Ammon's horn (tissue), 1 donor: ENCODE results near the gene SLC22A12.
"Not testable (repeated sequence)": the region's sequence is repeated elsewhere in the genome, so short reads cannot be mapped to it uniquely, and the experiment has no call there.

Experiments
- DNase-seq: peaks from one replicate; pipeline ENCODE4 v3.0.0-alpha.2; 2016; ENCODE audit warnings: low spot score

Gene SLC22A12

DNA sequence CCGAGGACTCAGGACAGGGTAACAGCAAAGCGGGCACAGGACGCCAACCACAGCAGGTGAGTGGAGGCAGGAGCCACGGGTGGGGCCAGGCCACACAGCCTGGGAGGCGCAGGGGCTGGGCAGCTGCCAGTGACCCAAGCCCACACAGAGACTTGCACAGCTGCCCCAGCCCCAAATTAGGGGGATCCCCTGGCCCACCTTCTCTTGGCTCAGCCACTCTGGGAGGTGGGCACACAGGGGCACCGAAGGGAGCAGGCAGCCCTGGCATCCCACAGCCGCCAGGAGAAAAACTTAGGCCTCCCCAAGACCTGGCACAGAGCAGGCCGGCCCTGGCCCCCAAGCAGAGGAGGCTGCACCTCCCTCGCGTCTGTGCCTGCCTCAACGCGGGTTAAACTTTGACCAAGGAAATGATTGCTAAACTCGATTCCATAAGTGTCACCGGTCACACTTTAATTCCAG is at the start of gene SLC22A12:
Gene SLC22A12 (plus strand): TSS at position 458 of the 459 bp plus-strand sequence. CDS start 337 bp downstream, outside the sequence.
- no peak for DNase-seq

DNA sequence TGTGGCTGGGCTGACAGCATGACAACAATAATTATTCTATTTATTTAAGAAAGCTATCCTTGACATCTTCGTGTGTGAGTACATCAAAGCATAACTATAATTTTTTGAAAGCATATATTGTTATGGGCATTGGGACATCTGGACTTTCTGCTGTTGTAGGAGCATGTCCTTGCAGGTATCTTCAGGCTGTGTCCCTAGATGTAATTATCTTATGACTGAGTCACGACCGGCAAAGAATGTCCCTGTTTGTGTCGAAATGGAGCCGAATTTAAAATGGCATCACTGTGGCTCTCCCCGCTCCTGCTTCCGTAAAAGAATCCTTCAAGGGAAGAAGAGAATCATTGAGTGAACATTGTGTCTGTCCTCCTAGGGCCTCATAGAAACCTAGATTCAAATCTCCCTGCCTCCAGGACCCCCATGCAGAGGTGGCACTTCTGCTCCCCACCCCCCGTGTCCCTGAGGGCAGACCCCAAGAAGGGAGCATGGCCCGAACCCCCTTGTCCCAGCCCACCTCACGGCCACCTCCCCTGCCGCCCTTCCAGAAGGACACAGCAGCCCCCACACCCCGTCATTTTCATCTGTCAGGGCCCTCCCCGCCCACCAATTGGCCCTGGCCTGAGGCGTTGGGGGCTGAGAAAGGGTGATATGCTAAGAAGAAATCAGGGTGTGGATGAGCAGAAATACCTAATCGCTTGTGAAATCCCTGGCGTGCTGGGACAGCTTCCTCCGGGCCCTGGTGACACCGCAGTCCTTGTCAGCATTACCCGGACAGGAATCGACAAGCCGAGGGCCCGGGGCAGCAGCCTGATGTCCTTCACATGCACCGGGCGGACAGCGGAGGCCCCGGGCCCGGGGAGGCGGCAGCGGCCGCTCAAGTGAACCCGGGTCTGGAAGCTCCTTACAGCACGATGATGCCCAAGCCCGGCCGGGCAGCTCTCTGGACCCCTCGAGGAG is 48.6 kb upstream of the SLC22A12 start:
- no peak for DNase-seq

DNA sequence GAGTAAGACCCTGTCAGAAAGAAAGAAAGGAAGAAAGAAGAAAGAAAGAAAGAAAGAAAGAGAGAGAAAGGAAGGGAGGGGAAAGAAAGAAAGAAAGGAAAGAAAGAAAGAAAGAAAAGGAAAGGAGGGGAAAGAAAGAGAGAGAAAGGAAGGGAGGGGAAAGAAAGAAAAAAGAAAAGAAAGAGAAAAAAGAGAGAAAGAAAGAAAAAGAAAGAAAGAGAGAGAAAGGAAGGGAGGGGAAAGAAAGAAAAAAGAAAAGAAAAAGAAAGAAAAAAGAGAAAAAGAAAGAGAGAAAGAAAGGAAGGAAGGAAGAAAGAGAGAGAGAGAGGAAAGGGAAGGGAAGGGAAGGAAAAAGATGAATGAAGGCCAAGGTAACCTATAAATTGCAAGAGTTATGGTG is 47.2 kb upstream of the SLC22A12 start:
- DNase-seq, result no peak

DNA sequence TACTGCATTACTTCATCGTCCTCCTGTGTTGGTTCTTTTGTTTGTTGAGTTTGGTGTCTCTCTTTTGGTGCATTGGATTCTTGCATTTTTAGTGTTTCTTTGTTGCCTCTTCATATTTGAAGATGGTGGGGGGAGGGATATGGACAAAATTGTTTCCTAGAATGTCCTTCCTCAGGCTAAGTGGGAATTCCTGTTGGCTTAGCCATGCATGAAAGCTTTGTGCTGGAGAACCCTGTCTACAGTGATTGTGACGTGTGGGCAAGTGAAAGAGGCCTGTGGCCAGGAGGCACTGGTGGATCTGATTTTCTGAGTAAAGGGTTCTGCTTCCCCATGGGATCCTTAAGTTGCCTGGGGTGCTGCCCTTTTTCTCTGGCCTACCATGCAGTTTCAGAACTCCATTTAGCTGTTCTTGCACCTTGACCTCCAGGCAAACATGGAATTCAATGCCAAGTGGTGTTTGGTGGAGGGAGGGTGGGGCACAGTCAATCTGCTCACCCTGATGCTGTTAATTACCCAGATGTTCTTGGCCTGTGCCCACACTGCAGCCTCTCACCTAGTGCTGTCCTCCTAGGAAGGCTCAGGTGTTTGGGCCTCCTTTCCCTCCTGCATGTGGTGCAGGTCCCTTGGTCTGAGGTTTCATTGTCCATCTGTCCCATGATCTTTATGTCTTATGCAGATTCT is 46.3 kb upstream of the SLC22A12 start:
- no peak for DNase-seq

DNA sequence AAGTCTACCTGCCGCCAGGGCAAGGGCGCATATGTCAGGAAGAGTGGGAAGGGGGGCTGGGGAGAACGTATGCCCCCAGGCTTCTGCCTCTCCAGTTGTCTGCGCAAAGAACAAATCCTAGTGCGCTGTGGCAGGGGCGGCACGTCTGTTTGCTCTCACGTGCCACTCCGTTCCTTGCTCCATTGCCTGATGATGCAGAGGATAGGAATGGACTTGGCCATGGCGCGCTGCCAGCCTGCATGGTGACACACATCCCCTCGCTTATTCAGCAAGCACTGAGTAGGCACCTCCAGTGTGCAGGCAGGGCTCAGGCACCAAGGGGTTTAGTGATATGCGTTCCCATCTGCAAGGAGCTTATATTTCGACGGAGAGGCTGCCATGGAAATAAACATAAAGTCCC is 45.4 kb upstream of the SLC22A12 start:
- no peak for DNase-seq

DNA sequence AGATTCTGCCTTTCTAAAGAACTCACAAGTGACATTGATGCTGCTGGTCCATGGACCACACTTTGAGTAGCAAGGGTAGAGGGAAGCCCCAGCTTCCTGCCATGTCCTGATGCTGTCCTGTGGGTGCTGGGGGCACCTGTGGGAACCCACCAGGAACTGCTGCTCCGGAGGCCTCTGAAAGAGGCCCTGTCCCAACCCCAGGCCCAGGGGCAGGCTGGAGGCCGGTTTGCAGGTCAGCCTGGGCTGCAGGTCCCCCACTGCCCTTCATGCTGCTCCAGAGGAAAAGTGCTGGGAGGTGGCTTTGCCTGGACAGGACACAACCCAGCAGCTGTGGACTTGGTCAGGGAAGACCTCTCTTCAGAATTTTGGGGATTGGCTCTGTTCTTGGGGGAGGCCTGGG is 44.8 kb upstream of the SLC22A12 start:
- DNase-seq, result no peak

DNA sequence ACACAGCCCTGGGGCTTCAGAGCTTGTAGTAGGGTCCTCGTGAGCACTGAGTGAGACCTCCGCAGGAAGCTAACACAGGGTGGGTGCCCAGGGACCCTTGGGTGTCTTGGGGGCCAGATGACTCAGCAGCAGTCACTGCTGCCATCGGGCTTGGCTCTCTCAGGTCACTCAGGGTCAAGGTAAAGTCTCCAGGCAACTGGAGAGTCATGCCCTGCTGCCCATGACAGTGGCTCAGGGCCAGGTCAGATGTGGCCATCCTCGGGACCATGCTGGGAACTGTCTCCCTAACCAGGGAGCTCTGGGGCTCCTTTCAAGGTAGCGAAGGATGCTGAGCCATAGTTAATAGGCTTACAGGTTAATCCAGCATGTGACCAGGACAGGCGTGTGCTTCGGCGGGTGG is 44.4 kb upstream of the SLC22A12 start:
- no peak for DNase-seq

DNA sequence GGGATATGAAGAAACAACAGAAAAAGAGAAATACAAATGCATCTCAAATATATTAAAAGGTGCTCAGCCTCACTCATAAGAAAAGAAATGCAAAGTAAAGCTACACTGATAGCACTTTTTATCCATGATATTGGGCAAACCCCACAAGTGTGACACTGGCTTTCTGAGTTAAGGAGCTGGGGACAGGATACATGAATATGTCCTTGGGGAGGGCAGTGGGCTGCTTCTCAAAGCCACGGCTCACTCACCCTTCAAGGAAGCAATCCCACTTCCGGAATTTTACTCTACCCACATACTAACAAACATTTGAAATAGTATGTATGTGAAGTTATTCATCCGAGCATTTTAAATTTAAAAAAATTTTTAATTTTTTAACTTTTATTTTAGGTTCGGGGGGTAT is 41.1 kb upstream of the SLC22A12 start:
- DNase-seq, result no peak

DNA sequence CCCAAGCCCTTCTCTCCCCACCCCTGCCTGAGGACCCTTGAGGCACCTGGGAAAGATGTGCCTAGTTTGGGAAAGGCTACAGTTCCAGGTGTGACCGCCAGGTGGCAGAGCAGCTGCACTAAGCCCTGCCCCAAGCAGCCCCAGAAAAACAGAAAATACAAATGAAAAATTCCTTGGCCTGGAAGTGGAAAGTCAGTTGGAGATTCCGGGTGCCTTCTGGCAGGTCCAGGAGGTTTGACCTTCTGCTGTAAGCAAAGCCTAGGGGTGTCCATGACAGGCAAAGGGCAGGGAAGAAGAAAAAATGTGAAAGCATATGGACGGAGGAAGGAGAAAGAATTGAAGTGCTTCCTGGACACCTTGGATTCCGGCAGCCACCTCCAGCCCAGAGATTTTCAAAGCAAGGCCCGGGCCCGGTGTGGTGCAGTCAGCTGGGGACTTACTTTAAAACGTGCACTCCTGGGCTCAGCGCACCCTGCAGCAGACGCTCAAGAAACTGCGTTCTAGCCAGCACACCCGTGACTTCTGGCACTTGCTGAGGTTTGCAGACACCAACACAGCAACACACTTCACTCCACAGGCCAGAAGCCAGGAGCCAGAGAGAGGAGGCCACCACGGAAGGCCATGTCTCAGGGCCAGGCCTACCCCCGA is 37.3 kb upstream of the SLC22A12 start:
- peak; percentile 74 for DNase-seq

DNA sequence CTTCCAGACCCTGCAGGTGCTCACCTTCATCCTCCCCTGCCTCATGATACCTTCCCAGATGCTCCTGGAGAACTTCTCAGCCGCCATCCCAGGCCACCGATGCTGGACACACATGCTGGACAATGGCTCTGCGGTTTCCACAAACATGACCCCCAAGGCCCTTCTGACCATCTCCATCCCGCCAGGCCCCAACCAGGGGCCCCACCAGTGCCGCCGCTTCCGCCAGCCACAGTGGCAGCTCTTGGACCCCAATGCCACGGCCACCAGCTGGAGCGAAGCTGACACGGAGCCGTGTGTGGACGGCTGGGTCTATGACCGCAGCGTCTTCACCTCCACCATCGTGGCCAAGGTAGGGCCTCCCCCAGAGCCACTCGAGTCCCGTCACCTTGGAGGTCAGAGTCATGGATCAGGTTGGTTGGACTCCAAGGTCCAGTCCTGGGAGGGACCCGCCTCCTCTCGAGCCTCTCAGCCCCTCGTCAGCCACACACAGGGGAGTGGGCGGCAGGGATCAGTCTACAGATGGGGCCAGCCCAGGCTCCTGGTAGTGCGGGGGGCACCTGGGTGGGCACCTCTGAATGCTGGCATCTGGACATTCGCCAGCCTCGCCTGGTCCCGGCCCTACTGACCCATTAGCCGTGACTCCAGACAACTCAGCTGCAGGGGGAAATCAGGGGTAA is 34.8 kb upstream of the SLC22A12 start:
- DNase-seq, result no peak

DNA sequence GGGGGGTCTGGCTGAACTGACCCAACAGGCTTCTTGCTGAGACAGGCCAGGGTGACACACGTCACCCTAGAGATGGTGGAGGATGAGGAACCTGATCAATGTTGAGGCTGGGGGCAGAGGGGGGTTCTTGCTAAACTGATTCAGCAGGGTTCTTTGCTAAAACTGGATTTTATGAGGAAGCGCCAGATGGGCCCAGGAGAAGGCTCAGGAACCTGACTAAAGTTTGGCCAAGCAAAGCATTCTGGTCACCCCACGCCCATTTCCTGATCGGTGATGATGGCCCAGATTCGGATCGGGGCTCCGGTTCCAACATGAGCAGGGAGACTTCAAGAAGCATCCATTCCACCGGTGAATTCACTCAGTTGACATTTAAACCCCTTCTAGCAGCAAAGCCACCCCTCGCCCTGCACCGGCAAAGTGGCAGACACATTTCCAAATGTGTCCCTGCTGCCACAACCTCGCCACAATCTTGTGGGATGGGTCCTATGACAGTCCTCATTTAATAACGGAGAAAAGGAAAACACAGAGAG is 34.2 kb upstream of the SLC22A12 start:
- DNase-seq, result no peak

DNA sequence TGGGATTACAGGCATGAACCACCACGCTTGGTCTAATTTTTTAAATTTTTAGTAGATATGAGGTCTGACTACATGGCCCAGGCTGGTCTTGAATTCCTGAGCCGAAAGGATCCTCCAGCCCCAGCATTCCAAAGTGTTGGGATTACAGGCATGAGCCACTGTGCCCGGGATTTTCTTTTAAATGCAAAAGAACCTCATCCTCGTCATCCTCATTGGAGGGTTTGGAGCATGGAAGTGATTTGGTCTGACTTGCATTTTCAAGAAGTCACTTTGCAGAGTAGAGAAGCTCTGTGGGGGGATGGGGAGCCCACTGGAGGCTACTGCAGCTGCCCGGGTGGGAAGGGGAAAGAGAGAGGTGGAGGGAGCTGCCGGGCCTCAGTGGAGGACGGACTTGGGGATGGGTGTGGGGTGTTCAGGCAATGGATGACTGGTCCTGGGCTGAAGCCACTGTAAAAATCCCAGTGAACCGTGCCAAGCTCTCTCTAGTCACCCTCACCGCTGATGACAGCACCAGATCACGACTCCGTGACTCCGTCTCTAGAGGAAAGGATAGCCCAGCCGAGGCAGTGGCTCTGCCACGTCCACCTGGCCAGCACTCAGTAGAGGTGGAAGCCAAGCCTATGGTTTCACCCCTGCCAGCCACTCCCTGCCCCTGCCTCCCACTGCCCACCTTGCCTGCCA is 32.8 kb upstream of the SLC22A12 start:
- no peak for DNase-seq

DNA sequence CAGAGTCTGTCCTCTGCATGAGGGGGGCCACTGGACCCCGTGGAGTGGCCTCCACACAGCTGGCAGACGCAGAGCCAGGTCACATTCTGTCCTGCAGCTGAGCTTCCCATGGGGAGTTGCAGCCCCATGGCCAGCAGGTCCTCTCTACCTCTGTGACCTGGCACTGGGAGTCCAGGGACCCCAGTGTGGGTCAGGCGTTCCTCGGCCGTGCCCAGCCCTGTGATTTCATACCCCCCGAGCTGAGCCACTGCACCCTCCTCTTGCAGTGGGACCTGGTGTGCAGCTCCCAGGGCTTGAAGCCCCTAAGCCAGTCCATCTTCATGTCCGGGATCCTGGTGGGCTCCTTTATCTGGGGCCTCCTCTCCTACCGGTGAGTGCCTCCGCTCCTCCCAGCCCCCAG is 32.2 kb upstream of the SLC22A12 start:
- no peak for DNase-seq

DNA sequence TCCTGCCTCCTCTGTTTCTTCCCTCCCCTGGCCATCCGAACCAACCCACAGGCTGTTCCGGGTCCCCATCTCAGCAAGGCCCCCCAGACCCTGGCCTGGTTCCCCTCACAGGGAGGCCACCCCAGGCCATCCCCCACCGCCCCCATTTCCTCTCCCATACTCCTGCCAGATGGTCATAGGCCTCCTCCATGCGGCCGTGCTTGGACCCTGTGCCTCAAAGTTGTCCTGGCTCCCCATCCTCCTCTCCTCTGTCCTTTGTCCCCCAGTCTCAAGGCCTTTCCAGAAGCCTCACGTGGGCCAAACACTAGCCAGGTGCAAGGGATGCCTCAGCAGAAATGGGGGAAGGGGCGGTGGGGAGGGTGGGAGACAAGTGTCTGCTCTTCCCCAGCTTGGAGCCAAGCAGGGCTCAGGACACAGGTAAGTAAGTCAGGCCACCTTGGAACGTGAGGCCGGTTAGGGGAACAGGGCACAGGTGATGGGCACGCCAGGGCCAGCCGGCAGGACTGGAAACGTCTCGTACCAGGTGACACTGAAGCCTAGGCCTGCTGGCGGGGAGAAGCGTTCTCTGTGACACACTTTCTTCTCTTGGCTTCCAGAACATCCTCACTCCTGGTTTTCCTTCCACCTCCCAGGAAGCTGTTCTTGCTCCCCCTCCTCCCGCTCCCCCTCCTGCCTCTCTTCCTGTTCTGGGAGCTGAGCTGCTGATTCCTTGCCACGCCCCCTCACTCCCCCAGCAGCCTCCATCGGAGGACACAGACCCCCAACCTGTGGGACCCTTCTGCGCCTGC is 31.5 kb upstream of the SLC22A12 start:
- no peak for DNase-seq

DNA sequence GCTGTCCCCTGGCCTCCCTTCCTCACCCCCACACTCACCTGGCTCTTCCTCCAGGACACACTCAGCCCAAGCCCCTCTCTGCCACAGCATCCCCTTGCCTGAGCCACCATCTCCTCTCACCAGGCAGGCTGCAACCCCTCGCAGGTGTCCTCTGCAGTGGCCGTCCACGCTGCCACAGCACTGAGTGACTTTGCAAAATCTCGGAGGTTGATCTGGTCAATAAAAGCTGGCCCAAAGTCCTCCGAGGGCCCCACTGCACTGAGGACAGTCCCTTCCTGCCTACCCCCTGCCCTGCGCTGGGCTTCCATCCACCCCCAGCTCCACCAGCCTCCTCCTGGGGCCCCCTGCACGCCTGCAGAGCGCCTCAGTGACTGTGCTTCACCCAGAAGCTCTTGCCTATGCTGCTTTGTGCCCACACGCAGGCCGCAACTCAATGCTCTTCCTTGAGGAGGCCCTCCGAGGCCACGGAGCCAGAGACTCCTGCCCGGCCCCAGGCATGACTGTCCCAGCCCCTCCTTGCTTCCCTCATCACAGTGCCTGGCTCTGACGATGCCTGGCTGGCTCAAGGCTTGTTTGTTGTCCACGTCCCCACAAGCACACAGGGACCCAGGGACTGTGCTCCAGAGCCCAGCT is 30.8 kb upstream of the SLC22A12 start:
- DNase-seq, result no peak

DNA sequence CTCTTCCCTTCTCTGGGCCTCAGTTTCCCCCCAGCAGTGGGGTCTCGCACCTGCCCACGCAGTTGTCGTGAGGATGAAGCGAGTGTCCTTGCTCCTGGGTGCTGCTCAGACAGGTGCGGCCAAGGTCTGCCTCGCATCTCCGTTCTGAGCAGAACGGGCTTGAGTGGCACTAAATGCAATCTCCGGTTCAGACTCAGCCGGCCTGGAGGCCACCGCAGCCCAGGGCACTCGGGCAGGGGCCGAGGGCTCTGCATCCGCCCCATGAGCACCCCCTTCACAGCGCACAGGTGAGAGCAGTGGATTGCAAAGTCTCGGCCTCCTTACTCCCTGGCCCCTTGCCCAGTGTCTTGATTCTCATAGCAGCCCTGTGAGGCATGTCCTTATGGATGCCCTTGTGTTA is 30.1 kb upstream of the SLC22A12 start:
- DNase-seq, result no peak

DNA sequence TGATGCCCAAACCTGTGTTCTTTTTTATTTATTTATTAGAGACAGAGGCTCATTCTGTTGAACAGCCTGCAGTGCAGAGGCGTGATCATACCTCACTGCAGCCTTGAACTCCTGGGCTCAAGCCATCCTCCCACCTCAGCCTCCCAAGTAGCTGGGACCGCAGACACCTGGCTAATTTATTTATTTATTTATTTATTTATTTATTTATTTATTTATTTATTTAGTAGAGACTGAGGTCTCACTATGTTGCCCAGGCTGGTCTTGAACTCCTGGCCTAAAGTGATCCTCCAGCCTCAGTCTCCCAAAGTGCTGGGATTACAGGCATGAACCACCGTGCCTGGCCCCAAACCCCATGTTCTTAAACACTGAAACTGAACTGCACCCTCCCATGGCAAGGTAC is 29.6 kb upstream of the SLC22A12 start:
- not testable (repeated sequence) for DNase-seq

DNA sequence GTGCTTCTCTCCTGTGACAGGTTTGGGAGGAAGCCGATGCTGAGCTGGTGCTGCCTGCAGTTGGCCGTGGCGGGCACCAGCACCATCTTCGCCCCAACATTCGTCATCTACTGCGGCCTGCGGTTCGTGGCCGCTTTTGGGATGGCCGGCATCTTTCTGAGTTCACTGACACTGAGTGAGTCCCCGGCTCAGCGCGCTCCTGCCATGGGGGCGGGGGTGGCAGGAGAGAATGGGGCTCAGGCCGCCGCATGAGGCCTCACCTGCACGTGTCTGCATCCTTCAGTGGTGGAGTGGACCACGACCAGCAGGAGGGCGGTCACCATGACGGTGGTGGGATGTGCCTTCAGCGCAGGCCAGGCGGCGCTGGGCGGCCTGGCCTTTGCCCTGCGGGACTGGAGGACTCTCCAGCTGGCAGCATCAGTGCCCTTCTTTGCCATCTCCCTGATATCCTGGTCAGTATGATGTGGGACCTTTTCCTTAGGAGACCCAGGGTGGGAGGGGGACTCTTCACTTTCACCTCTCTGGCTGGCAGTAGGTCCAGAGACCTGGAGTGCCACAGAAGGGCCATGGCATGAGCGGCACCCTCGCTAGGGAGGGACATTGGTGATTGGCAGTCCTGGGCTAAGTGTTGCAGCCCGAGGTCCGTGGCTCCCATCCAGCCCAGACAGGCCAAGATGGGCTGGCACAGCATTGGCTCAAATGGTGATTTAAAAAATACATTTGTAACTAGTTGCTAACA is 28.9 kb upstream of the SLC22A12 start:
- DNase-seq, result no peak

DNA sequence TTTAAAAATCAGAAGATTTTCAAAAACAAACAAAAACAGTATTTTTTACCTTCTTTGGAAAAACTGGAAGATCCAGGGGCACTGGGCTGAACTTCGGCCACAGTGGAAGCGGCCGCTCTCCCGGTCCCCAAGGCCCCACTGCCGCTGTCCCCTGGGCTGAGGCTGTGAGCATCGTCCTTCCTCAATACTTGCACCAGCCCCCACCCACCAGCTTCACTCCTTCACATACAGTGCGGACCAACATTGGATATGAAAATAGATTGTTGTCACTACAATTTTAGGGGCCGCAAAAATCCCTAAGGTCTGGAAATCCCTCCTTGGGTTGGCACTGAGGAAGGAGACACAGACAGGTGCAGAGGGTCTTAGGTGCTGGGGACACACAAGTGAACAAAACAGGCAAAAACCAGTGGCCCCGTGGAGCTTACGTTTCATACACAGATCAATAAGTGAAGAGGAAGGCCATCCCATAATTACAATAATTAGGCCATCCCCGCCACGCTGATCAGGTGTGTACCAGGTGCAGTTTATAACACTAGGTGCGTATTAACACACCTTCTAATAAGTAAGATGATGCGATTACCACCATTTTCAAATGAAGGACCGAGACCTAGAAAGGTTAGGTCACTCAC is 28.2 kb upstream of the SLC22A12 start:
- no peak for DNase-seq
